ENCODE measurements around the gene SORCS2. TPM values are rescaled to one million over a fixed set of nuclear protein-coding genes. Genes with fewer than 3 reads are reported as not detected.

Gene SORCS2
- total and polyA plus RNA-seq, 7 donors, result 0.18 to 1.5 (median 0.36) TPM

DNA sequence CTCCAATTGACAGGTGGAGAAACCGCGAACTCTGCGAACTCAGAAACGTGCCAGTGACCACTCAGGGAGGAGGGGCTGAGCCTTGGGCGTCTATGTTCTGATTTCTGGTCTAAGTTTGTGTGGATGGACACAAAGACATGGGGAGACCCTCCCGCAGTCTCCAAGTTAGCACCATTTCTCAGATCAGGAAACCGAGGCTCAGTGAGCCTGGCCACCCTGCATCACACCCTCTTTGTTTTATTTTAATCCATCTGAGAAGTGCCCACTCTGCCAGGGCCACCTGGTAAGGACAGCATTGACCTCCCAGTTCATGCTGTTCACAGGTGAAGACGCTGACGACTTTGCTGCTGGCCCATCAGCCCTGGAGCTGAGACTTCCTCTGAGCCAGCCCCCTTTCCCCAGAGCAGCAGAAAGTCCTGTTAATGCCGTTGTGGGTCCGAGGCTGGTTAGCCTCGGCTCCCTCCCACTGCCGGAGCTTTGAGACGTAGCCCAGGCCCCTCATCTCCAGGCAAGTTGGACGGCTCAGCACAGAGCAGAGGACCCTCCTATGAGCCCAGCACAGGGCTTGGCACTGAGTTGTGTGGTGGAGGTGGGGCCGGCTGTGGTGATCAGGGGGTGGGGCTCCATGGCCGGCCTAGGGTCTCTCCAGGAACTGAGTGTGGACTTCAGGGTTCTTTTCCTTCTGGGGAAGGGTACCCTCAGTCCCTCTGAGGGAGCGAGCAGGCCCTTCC, 198.7 kb downstream of the SORCS2 start:
- intact Hi-C loops (cut with DNase I), result no loop called here
- no peak for DNase-seq
- WGBS, 3 donors, result 83 to 87% (median 87%) methylated on average over 18 of the region's 18 CpGs
- no peak overlapping the region for H3K4me3 ChIP-seq
- H3K27me3 ChIP-seq (ENCODE audit: insufficient read depth in 3 of 3, low read length in 2 of 3), result peaks cover 0 to 30% (median 13%) of the 10 kb centered on the region in 3 donors
- no peaks in the 10 kb centered on the region for H3K4me1 ChIP-seq
- ATAC-seq, result no peak
- H3K36me3 ChIP-seq (ENCODE audit: insufficient read depth in 1 of 2, low read depth in 1 of 2), result no peaks in the 10 kb centered on the region
- H3K27ac ChIP-seq, result no peak overlapping the region
- TF ChIP-seq, protein P1, sequence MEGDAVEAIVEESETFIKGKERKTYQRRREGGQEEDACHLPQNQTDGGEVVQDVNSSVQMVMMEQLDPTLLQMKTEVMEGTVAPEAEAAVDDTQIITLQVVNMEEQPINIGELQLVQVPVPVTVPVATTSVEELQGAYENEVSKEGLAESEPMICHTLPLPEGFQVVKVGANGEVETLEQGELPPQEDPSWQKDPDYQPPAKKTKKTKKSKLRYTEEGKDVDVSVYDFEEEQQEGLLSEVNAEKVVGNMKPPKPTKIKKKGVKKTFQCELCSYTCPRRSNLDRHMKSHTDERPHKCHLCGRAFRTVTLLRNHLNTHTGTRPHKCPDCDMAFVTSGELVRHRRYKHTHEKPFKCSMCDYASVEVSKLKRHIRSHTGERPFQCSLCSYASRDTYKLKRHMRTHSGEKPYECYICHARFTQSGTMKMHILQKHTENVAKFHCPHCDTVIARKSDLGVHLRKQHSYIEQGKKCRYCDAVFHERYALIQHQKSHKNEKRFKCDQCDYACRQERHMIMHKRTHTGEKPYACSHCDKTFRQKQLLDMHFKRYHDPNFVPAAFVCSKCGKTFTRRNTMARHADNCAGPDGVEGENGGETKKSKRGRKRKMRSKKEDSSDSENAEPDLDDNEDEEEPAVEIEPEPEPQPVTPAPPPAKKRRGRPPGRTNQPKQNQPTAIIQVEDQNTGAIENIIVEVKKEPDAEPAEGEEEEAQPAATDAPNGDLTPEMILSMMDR (IDR thresholded peaks at IDR 0.05), result no peak
- H3K9me3 ChIP-seq, result no peaks in the 10 kb centered on the region

DNA sequence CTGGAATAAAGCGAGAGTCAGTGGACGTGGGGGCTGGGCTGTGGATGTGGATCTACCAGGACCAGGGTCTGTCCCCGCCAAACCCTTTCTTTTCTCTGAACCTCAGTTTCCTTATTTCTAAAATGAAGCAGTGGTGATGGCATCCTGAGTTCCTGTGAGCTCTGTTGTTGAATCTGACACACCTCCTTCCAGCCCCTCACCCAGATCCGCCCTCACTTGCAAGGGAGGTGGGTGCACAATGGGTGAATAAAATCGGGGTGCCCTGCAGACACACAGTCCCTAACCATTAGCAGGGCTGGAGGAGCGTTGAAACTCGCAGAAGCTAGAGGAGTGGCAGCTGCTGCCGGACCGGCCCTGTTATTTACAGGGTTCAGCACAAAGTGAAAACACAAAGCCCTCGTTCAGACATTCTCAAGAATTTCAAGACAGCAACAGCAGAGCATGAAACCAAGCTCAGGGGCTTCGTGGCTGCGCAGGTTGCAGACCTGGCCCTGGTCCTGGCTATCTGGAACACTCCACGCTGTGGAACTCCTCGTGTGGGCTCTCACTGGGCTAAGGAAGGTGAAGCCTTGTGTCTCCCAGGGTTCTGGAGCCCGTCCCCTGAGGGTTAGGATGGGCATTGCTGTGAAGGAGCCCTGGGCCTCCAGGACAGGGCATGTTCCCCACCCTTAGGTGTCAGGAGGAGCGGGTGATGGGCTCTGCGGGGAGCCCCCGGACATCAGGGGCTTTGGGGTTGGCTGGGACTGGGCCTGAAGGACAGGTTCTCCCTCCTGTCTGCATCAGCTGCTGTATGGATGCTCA, 199.5 kb downstream of the SORCS2 start:
- DNase-seq (no peak), ATAC-seq (no peak)
- H3K4me1 ChIP-seq, result no peaks in the 10 kb centered on the region
- no peak overlapping the region for H3K27ac ChIP-seq
- no peak overlapping the region for H3K4me3 ChIP-seq
- no peaks in the 10 kb centered on the region for H3K36me3 ChIP-seq (ENCODE audit: insufficient read depth in 1 of 2, low read depth in 1 of 2)
- TF ChIP-seq, protein P1 (IDR thresholded peaks at IDR 0.05), result no peak
- no peaks in the 10 kb centered on the region for H3K9me3 ChIP-seq
- H3K27me3 ChIP-seq (ENCODE audit: insufficient read depth in 3 of 3, low read length in 2 of 3), result peaks cover 0 to 35% (median 13%) of the 10 kb centered on the region in 3 donors
- 85 to 88% (median 87%) methylated on average over 18 of the region's 18 CpGs for WGBS, 3 donors
- intact Hi-C loops (cut with DNase I), result no loop called here

DNA sequence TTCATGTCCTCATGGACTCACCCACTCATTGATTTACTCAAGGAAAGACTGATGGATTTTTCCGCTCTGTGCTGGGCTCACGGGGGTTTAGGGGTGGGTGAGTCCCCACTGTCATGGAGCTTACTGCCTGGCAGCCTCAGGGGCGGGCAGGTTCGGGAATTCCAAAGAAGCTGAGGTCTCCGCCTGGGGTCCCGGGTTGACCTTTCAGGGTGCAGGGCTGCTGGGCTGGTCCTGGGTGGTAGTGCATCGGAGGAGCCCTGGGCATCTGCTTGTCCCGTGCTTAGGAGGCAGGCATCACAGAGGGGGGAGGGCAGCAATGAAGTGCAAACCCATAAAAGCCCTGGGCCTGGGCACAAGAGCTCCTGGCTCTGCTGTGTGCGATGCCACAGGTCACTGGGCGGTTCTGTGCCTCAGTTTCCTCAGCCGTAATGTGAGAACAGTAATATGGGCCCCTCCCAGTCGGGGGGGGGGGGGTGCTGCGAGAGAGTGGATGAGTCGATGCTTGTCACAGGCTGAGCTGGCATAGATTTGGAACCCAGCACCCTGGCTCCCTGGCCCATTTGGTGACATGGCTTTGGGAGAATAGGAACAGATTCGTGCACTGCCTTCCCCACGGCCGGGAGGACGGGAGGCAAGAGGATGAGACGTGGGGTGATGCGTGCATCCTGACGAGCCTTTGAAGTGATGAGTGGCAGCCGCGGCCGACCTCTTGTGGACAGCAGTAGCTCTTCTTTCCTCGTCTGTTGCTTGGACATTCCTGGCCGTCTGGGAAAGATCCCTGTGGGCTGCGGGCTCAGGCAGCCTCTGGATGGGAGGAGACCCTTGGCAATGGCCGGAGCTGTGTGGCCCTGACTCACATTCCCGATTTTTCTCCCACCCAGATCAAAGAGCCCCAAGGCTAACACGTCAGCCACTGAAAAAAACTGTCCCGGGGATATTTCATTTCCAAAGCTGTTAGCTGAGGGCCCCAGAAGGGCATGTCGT, 200.4 kb downstream of the SORCS2 start:
- WGBS, 3 donors, result 32 to 47% (median 41%) methylated on average over 32 of the region's 32 CpGs
- intact Hi-C loops (cut with DNase I), result no loop called here
- peaks cover 0 to 42% (median 13%) of the 10 kb centered on the region in 3 donors for H3K27me3 ChIP-seq (ENCODE audit: insufficient read depth in 3 of 3, low read length in 2 of 3)
- ATAC-seq (peak; percentile 35 to 51 (median 36)), DNase-seq (peak in 1 of 2 donors; percentile 38)
- no peaks in the 10 kb centered on the region for H3K9me3 ChIP-seq
- no peak overlapping the region for H3K27ac ChIP-seq
- no peaks in the 10 kb centered on the region for H3K4me1 ChIP-seq
- TF ChIP-seq, protein P1 (IDR thresholded peaks at IDR 0.05), result no peak
- H3K36me3 ChIP-seq (ENCODE audit: insufficient read depth in 1 of 2, low read depth in 1 of 2), result no peaks in the 10 kb centered on the region
- H3K4me3 ChIP-seq, result no peak overlapping the region

Measured in psoas muscle (tissue), 8 donors.